ENCODE data around the gene MINDY3.

The MINDY3 gene

GRCh38 chr10:15822131-15822530, 38.2 kb downstream of the MINDY3 start:
- DNase-seq (ENCODE audit: low read depth): no peak
- H3K4me3 ChIP-seq (ENCODE audit: low read length): no peak overlapping the region
- no peak for TF ChIP-seq CTCF (conservative IDR thresholded peaks at IDR 0.05; ENCODE audit: low read length)

- peak; percentile 67 for DNase-seq (ENCODE audit: low read depth)
- no peak overlapping the region for H3K4me3 ChIP-seq (ENCODE audit: low read length)
- TF ChIP-seq CTCF (conservative IDR thresholded peaks at IDR 0.05; ENCODE audit: low read length): no peak
Measured at GRCh38 chr10:15821046-15821683, 39.1 kb downstream of the MINDY3 start.

GRCh38 chr10:15817409-15818046, 42.8 kb downstream of the MINDY3 start:
- H3K4me3 ChIP-seq (ENCODE audit: low read length): no peak overlapping the region
- peak; percentile 3 for DNase-seq (ENCODE audit: low read depth)
- no peak for TF ChIP-seq CTCF (conservative IDR thresholded peaks at IDR 0.05; ENCODE audit: low read length)

DNA sequence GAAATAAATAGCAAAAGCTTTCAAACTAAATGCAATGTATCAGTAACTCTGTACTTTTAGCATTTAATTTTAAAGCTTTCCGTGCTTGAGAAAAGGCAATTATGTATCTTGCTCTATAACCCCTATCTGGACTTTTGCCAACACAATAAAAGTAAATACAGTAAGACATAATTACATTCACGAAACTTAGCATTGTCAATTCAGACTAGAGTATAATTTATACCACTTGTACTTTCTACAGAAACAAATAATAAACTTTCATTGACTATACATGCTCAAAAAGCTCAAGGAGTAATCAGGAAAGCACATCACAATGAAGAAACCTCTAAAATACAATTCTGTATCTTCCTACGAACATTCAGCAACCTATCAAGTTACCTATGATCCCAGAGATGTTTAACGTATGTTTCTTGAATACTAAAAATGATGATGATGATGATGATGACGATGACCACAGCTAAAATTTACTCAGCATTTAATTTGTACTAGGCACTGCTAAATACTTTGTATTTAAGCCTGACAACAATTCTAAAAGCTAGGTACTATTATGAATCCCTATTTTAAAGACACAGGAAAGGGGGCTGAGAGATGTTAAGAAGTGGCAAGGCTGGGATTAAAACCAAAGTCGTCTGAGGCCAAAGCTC, 44.9 kb downstream of the MINDY3 start:
- H3K4me3 ChIP-seq (ENCODE audit: low read length): no peak overlapping the region
- no peak for TF ChIP-seq CTCF (conservative IDR thresholded peaks at IDR 0.05; ENCODE audit: low read length)
- no peak for DNase-seq (ENCODE audit: low read depth)

GRCh38 chr10:15814565-15814964, 45.7 kb downstream of the MINDY3 start:
- no peak for TF ChIP-seq CTCF (conservative IDR thresholded peaks at IDR 0.05; ENCODE audit: low read length)
- DNase-seq (ENCODE audit: low read depth): no peak
- H3K4me3 ChIP-seq (ENCODE audit: low read length): no peak overlapping the region

DNA sequence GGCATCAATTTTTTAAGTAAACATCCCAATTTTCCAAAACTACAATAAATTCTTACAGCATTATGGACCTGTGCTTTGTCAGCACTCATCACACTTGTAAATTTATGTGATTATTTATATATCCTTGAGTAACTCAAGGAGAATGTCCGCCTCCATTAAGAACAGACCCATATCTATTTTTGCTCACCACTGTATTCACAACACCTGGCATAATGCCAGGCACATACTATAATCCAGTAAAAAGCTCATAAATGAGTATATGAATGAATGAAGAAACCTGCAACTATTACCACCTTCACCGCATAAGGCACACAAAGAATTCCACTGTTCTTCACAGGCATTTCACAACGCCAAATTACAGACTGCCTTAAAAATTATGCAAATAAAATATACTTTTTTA, 46.9 kb downstream of the MINDY3 start:
- DNase-seq (ENCODE audit: low read depth): no peak
- H3K4me3 ChIP-seq (ENCODE audit: low read length): no peak overlapping the region

More for the DNA sequence above, 46.9 kb downstream of the MINDY3 start:
- no peak for TF ChIP-seq CTCF (conservative IDR thresholded peaks at IDR 0.05; ENCODE audit: low read length)
